ENCODE measurements around the gene GPHA2. TPM values are rescaled to one million over a fixed set of nuclear protein-coding genes. Genes with fewer than 3 reads are reported as not detected.

The GPHA2 gene
- total RNA-seq, 1 donor from 2014 or later: not detected

- H3K27ac Mint-ChIP-seq: no peak overlapping the region
Measured at GRCh38 chr11:64897381-64898075, 38.2 kb downstream of the GPHA2 start.

DNA sequence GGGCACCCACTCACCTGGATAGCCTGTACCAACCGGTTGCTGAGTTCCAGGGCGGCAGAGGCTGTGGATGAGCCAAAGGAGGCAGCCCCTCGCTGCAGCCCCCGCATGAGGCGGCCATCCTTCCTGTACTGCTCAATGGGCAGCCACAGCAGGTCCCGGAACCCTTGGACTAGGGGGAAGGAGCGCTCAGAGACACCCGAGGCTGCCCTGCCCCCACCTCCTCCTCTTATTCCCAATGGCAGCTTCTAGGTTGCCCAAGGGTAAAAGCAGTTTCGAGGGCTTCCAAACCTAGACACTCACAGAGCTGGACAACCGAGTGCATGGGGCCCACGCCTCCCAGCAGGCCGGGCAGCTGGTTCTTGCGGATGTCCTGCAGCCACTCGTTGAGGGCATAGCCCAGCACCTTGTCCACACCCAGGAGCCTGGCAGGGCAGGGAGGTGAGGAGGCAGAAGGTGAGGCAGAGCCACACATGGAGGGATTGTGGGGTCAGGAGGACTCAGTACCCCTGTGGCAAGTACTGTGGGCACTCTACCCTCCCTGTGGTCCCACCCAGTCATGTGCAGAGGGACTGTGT, 39.2 kb downstream of the GPHA2 start:
- Mint-ChIP-seq H3K27ac (no peak overlapping the region), H3K4me3 (no peak overlapping the region), H3K4me1 (peaks cover 12% of the 10 kb centered on the region), H3K36me3 (ENCODE audit: low read depth) (peaks cover 20% of the 10 kb centered on the region), H3K9me3 (no peaks in the 10 kb centered on the region), H3K27me3 (no peaks in the 10 kb centered on the region)
- intact Hi-C loops (cut with micrococcal nuclease): no loop called here
- DNase-seq: no peak

More at GRCh38 chr11:64897381-64898075, 38.2 kb downstream of the GPHA2 start:
- peaks cover 15% of the 10 kb centered on the region for H3K4me1 Mint-ChIP-seq
- no peak for DNase-seq
- intact Hi-C loops (cut with micrococcal nuclease): no loop called here
- H3K36me3 Mint-ChIP-seq (ENCODE audit: low read depth): peaks cover 23% of the 10 kb centered on the region
- no peaks in the 10 kb centered on the region for H3K9me3 Mint-ChIP-seq
- H3K27me3 Mint-ChIP-seq: no peaks in the 10 kb centered on the region
- no peak overlapping the region for H3K4me3 Mint-ChIP-seq

- H3K9me3 Mint-ChIP-seq: no peaks in the 10 kb centered on the region
- peaks cover 13% of the 10 kb centered on the region for H3K36me3 Mint-ChIP-seq (ENCODE audit: low read depth)
- H3K27ac Mint-ChIP-seq: no peak overlapping the region
- H3K4me3 Mint-ChIP-seq: no peak overlapping the region
- H3K27me3 Mint-ChIP-seq: no peaks in the 10 kb centered on the region
- intact Hi-C loops (cut with micrococcal nuclease): loop anchor here (1.0 kb wide), 1 partner anchor 48 kb away; no protein-coding TSS in a partner anchor
- H3K4me1 Mint-ChIP-seq: peaks cover 6% of the 10 kb centered on the region
- DNase-seq: no peak
Measured at GRCh38 chr11:64894812-64895452, 40.8 kb downstream of the GPHA2 start.

- H3K9me3 Mint-ChIP-seq: no peaks in the 10 kb centered on the region
- H3K4me3 Mint-ChIP-seq: no peak overlapping the region
- H3K4me1 Mint-ChIP-seq: peaks cover 5% of the 10 kb centered on the region
- intact Hi-C loops (cut with micrococcal nuclease): loop anchor here (1.0 kb wide), 1 partner anchor 47 kb away; no protein-coding TSS in a partner anchor
- H3K36me3 Mint-ChIP-seq (ENCODE audit: low read depth): peaks cover 10% of the 10 kb centered on the region
- H3K27ac Mint-ChIP-seq: no peak overlapping the region
- peak; percentile 97 for DNase-seq
- no peaks in the 10 kb centered on the region for H3K27me3 Mint-ChIP-seq
Measured at GRCh38 chr11:64894070-64894811, 41.5 kb downstream of the GPHA2 start.

DNA sequence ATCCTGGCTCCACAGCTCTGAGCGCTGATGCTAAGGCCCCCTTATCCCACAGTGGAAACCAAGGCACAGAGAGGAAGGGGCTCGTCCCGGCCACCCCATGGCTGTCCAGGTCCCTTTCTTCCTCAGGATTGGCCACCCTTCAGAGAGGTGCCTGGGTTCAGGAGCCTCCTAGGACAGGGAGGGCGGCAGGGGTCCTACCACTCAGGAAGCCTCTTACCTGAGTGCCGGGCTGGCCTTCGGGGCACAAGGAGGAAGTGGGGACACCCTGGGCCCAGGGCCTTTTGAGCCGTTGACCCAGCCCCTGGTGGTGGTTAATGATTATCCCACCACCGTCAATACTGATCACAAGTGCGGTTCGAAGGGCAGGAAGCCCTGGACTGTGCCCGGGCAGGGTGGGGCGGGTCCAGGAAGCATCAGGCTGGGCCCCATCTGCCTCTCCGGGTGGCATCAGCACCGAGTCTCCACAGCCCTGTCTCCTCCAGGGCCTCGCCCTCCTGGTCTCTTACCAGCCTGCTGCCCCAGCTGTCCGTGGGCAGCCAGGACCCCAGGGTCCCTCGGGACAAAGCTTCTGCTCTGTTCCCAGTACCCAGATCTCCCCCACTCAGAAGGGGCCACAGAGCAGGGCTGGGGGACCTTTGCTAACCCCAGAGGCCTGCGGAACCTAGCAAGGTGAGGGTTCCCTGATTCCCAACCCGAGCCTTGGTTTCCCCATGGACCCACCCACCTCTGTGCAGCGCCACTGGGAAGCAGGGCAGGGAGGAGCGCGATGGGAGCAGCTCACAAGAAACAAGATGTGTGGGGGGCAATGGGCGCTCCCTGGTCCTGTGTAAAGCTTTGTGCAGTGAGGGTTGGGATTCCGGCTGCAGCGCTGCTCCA, 42.3 kb downstream of the GPHA2 start:
- Mint-ChIP-seq H3K36me3 (ENCODE audit: low read depth) (peaks cover 7% of the 10 kb centered on the region), H3K27ac (no peak overlapping the region), H3K9me3 (no peaks in the 10 kb centered on the region), H3K4me3 (no peak overlapping the region), H3K27me3 (no peaks in the 10 kb centered on the region), H3K4me1 (peaks cover 7% of the 10 kb centered on the region)
- DNase-seq: no peak
- intact Hi-C loops (cut with micrococcal nuclease): loop anchor here (1.0 kb wide), 1 partner anchor 46 kb away; no protein-coding TSS in a partner anchor

DNA sequence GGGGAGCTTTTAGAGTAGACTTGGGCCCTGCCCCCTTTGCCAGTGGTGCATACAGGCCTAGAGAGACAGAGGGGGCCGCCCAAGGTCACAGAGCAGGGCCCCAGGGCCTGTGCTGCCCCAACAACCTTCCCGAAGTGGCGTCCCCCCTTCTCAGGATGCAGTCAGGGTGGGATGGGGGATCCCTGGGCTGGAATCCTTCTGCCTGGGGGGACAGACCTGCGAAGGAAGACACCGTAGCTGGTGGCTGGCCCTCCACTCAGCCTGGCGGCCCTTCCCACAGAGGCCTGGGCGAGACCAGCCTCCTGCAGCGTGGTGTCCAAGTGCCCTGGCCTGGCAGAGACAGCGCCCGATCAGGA, 42.9 kb downstream of the GPHA2 start:
- Mint-ChIP-seq H3K4me1 (peaks cover 12% of the 10 kb centered on the region), H3K36me3 (ENCODE audit: low read depth) (peaks cover 7% of the 10 kb centered on the region), H3K4me3 (no peak overlapping the region), H3K27me3 (no peaks in the 10 kb centered on the region), H3K27ac (no peak overlapping the region), H3K9me3 (no peaks in the 10 kb centered on the region)
- no peak for DNase-seq
- intact Hi-C loops (cut with micrococcal nuclease): no loop called here

GRCh38 chr11:64892411-64892831, 43.3 kb downstream of the GPHA2 start:
- Mint-ChIP-seq H3K4me3 (no peak overlapping the region), H3K4me1 (peaks cover 14% of the 10 kb centered on the region), H3K36me3 (ENCODE audit: low read depth) (peaks cover 7% of the 10 kb centered on the region), H3K27me3 (no peaks in the 10 kb centered on the region), H3K9me3 (no peaks in the 10 kb centered on the region), H3K27ac (no peak overlapping the region)
- intact Hi-C loops (cut with micrococcal nuclease): no loop called here
- DNase-seq: no peak

- no peaks in the 10 kb centered on the region for H3K27me3 Mint-ChIP-seq
- DNase-seq: no peak
- H3K27ac Mint-ChIP-seq: peak overlapping the region; percentile 0
- intact Hi-C loops (cut with micrococcal nuclease): no loop called here
- H3K9me3 Mint-ChIP-seq: no peaks in the 10 kb centered on the region
- H3K4me3 Mint-ChIP-seq: no peak overlapping the region
- peaks cover 16% of the 10 kb centered on the region for H3K4me1 Mint-ChIP-seq
- H3K36me3 Mint-ChIP-seq (ENCODE audit: low read depth): peaks cover 4% of the 10 kb centered on the region
Measured at GRCh38 chr11:64891880-64892279, 43.8 kb downstream of the GPHA2 start.

DNA sequence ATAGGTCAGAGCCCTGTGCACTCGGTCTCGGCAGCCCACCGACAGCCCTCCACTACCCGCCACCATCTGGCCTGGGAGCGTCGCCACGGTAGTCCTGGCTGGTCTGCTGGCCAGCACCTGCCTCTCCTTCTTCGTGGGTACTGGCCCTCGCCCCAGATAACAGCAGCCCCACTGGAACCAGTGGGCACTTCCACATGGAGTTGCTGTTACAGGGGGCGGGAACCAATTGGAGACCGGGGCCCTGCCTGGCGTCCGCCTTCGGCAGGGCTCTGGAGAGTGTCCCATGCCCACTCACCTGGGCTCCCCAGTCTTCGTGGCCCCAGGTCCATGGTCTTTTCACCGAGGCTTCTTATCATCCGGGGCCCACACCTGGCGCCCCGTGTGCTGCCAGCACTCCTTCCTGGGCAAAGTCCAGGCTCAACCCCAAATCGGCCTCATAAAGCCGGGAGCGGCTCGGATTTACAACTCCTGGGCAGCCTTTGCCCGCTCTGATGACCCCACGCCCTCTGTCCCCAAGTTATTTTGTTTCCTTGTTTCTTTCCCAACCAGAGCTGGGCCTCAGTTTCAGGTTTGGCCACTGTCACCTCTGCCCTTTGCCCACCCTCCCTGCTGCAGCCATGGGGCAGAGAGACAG, 44.4 kb downstream of the GPHA2 start:
- Mint-ChIP-seq H3K4me3 (no peak overlapping the region), H3K9me3 (no peaks in the 10 kb centered on the region), H3K27me3 (no peaks in the 10 kb centered on the region), H3K27ac (no peak overlapping the region), H3K36me3 (ENCODE audit: low read depth) (peaks cover 4% of the 10 kb centered on the region), H3K4me1 (peaks cover 16% of the 10 kb centered on the region)
- intact Hi-C loops (cut with micrococcal nuclease): no loop called here
- DNase-seq: no peak

GRCh38 chr11:64890522-64890939, 45.2 kb downstream of the GPHA2 start:
- Mint-ChIP-seq H3K36me3 (ENCODE audit: low read depth) (peaks cover 4% of the 10 kb centered on the region), H3K27ac (no peak overlapping the region), H3K27me3 (no peaks in the 10 kb centered on the region), H3K9me3 (no peaks in the 10 kb centered on the region), H3K4me1 (peaks cover 23% of the 10 kb centered on the region), H3K4me3 (no peak overlapping the region)
- no peak for DNase-seq
- intact Hi-C loops (cut with micrococcal nuclease): no loop called here

GRCh38 chr11:64888729-64889511, 46.8 kb downstream of the GPHA2 start:
- no peak for DNase-seq
- H3K36me3 Mint-ChIP-seq (ENCODE audit: low read depth): no peaks in the 10 kb centered on the region
- intact Hi-C loops (cut with micrococcal nuclease): loop anchor here (1.0 kb wide), 2 partner anchors 11 to 42 kb away; partner anchors contain the start of gene EHD1
- no peaks in the 10 kb centered on the region for H3K9me3 Mint-ChIP-seq
- H3K27me3 Mint-ChIP-seq: no peaks in the 10 kb centered on the region
- H3K4me1 Mint-ChIP-seq: peaks cover 30% of the 10 kb centered on the region
- no peak overlapping the region for H3K27ac Mint-ChIP-seq
- H3K4me3 Mint-ChIP-seq: no peak overlapping the region

- DNase-seq: no peak
- intact Hi-C loops (cut with micrococcal nuclease): loop anchor here (1.0 kb wide), 2 partner anchors 10 to 41 kb away; partner anchors contain the start of gene EHD1
- Mint-ChIP-seq H3K4me1 (peaks cover 30% of the 10 kb centered on the region), H3K27me3 (no peaks in the 10 kb centered on the region), H3K4me3 (peak overlapping the region; percentile 73), H3K27ac (peak overlapping the region; percentile 91), H3K36me3 (ENCODE audit: low read depth) (no peaks in the 10 kb centered on the region), H3K9me3 (no peaks in the 10 kb centered on the region)
Measured at GRCh38 chr11:64888406-64888728, 47.3 kb downstream of the GPHA2 start.
